WI38 (cell line): ENCODE data around the gene GPBAR1.

Experiments used
- H3K4me3 ChIP-seq: 2 replicates; pipeline ENCODE4 v1.5.1; 2011; ENCODE audit warnings: low read depth, mild to moderate bottlenecking, control low read depth, low read length
- TF ChIP-seq, protein P1 (sequence below): IDR thresholded peaks from 2 replicates; pipeline ENCODE4 v1.5.1; 2012; ENCODE audit warnings: low read depth, mild to moderate bottlenecking, control low read depth, low read length

GPBAR1 gene

DNA sequence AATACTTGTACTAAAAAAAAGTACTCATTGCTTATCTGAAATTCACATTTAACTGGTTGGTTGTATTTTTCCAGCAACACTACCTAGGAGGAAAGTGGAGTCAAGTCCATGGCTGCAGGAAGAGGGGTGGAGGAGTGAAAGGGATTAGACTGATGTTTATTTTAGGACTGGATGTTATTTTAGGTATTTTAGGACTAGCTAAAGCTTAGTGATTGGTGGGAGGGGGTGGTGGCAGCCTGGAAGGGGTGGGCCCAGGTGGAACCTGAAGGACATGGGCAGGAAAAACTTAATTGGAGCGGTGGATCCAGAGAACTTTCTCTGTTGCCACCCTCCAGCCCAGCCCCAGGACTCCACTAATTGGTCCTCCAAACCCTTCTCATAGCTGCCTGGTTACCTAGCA is 35.4 kb downstream of the GPBAR1 start:
- TF ChIP-seq, protein P1, sequence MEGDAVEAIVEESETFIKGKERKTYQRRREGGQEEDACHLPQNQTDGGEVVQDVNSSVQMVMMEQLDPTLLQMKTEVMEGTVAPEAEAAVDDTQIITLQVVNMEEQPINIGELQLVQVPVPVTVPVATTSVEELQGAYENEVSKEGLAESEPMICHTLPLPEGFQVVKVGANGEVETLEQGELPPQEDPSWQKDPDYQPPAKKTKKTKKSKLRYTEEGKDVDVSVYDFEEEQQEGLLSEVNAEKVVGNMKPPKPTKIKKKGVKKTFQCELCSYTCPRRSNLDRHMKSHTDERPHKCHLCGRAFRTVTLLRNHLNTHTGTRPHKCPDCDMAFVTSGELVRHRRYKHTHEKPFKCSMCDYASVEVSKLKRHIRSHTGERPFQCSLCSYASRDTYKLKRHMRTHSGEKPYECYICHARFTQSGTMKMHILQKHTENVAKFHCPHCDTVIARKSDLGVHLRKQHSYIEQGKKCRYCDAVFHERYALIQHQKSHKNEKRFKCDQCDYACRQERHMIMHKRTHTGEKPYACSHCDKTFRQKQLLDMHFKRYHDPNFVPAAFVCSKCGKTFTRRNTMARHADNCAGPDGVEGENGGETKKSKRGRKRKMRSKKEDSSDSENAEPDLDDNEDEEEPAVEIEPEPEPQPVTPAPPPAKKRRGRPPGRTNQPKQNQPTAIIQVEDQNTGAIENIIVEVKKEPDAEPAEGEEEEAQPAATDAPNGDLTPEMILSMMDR = no peak
- no peak overlapping the region for H3K4me3 ChIP-seq

DNA sequence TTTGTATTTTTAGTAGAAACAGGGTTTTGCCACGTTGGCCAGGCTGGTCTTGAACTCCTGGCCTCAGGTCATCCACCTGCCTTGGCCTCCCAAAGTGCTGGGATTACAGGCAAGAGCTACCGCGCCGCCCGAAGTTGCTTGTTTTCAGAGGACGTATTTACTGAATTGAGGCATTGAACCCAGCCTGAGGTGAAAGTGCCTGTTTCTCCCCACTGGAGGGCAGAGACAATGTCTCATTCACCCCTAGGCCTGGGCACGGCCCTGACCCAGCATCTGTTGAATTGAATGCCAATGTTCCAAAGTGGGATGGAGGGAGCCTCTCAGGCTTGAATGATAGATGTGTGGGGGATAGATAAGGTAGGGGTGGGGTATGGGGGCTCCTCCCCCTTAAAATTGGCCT is 36.0 kb downstream of the GPBAR1 start:
- no peak overlapping the region for H3K4me3 ChIP-seq
- TF ChIP-seq, protein P1 = no peak

DNA sequence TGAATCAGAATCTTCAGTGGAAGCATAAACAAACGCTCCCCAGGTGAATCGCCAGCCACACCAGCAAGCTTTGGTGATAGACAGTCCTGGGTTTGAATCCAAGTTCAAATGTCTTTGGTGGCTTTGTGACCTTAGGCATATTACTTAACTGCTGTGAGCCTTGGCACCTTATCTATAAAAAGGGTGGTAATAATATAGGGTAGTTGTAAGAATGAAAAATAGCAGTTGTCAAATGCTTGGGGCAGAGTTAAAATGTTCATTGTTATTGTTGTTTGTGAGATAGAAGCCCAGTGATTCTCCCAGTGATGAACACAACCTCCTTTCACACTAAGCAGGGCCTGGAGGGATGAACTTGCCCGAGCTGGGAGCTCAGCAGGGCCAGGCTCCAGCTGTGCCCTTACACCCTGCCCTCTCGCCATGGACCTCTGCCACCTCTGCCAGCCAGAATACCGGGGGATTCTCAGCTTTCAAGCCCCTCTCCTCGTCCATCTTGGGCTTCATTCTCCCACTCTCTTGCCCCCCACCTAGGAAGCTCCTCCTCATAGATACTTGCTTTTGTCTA is 37.6 kb downstream of the GPBAR1 start:
- TF ChIP-seq, protein P1 = no peak
- H3K4me3 ChIP-seq = no peak overlapping the region

DNA sequence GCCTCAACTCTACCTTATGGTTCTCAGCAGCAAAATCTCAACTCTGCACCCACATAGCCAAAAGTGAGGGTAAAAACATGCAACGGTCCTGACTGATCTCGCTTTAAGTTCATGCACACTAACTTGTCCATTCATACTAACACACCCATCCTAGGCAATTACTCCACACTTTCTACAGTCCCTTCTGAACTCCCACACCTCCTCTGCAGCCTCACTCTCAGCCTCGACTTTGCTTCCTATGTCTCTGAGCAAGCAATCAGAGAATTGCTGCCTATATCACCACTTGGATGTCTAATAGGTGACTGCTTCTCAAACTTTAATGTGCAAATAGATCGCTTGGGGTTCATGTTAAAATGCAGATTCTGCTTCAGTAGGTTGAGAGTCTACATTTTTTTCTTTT is 39.3 kb downstream of the GPBAR1 start:
- TF ChIP-seq, protein P1 = no peak
- no peak overlapping the region for H3K4me3 ChIP-seq

DNA sequence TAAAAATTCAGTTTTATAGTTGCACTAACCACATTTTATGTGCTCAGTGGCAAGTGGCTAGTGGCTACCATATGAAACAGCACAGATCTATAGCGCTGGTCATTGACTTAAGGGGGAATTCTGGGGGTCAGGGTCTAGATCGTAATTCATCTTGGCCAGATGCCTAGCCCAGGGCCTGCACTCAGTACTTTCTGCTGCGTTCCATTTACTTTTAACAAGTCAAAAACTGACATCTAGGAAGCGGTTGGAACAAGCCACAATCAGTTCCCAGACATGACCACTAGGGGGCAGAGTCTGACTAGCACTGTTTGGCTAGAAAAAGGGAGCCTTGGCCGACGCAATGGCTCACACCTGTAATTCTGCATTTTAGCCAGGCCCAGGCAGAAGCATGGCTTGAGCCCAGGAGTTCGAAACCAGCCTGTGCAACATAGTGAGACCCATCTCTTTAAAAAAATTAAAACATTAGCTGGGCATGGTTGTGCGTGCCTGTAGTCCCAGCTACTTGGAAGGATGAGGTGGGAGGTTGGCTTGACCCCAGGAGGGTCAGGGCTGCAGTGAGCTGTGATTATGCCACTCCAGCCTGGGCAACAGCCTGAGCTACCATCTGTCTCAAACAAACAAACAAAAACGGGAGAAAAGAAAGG is 40.5 kb downstream of the GPBAR1 start:
- no peak overlapping the region for H3K4me3 ChIP-seq
- TF ChIP-seq, protein P1 = peak; percentile 94

DNA sequence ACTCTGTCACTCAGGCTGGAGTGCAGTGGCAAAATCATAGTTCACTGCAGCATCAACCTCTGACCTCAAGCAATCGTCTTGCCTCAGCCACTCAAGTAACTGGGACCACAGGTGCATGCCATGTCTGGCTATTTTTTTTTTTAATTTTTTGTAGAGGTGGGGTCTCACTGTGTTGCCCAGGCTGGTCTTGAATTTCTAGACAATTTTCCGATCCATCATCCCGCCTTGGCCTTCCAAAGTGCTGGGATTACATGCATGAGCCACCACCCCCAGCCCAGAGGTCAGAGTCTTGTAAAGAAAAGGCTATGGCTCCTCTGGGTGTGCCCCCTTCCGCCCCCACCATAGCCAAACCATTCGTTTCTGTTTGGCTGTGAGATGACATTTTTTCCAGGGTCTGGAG is 44.6 kb downstream of the GPBAR1 start:
- no peak overlapping the region for H3K4me3 ChIP-seq

More for the DNA sequence above, 44.6 kb downstream of the GPBAR1 start:
- TF ChIP-seq, protein P1 = no peak
